ENCODE measurements around the gene PROS1. TPM values are rescaled to one million over a fixed set of nuclear protein-coding genes. Genes with fewer than 3 reads are reported as not detected.

The PROS1 gene
- 3.7 and 3.9 TPM in 2 replicates for total RNA-seq (2014; rRNA removed; shearing (Covaris generic))

GRCh38 chr3:93973131-93974126, at the start of gene PROS1:
PROS1 (minus strand) TSS chr3:93973896; CDS start chr3:93973749, 147 bp downstream.
- no peaks in the 10 kb centered on the region for H3K4me1 ChIP-seq
- H3K27ac ChIP-seq: peak within 1 kb of the TSS; percentile 31; the same call in 1 of the 2 replicates
- H3K9me3 ChIP-seq (replicated peaks): no peaks in the 10 kb centered on the region; the same call in 1 of the 2 replicates
- H3K27me3 ChIP-seq: no peaks in the 10 kb centered on the region
- peak within 1 kb of the TSS; percentile 60 for H3K4me3 ChIP-seq
- DNase-seq: peak; percentile 83 to 89
- no peaks in the 10 kb centered on the region for H3K36me3 ChIP-seq

GRCh38 chr3:94020293-94020692, 46.6 kb upstream of the PROS1 start:
- 0 out of 2 replicates have a peak, but pooled peaks cover 8% of the 10 kb centered on the region for H3K36me3 ChIP-seq
- H3K4me3 ChIP-seq: no peak overlapping the region
- H3K9me3 ChIP-seq (replicated peaks): no peaks in the 10 kb centered on the region
- H3K4me1 ChIP-seq: peaks cover 25% of the 10 kb centered on the region
- DNase-seq: no peak
- no peak overlapping the region for H3K27ac ChIP-seq
- no peaks in the 10 kb centered on the region for H3K27me3 ChIP-seq

- no peaks in the 10 kb centered on the region for H3K9me3 ChIP-seq (replicated peaks)
- H3K4me1 ChIP-seq: peaks cover 25% of the 10 kb centered on the region
- H3K4me3 ChIP-seq: no peak overlapping the region
- H3K27ac ChIP-seq: no peak overlapping the region
- H3K36me3 ChIP-seq: 0 out of 2 replicates have a peak, but pooled peaks cover 8% of the 10 kb centered on the region
- no peak for DNase-seq
- no peaks in the 10 kb centered on the region for H3K27me3 ChIP-seq
These were observed 46.0 kb upstream of the PROS1 start for GRCh38 chr3:94019659-94020058.

- Histone ChIP-seq H3K4me1 (peaks cover 25% of the 10 kb centered on the region), H3K4me3 (no peak overlapping the region), H3K9me3 (replicated peaks) (no peaks in the 10 kb centered on the region; the same call in 1 of the 2 replicates), H3K36me3 (0 out of 2 replicates have a peak, but pooled peaks cover 4% of the 10 kb centered on the region), H3K27me3 (no peaks in the 10 kb centered on the region), H3K27ac (no peak overlapping the region)
- no peak for DNase-seq
These were observed 41.3 kb upstream of the PROS1 start for GRCh38 chr3:94015025-94015424.

- Histone ChIP-seq H3K9me3 (replicated peaks) (no peaks in the 10 kb centered on the region; the same call in 1 of the 2 replicates), H3K4me3 (no peak overlapping the region), H3K27ac (no peak overlapping the region), H3K36me3 (0 out of 2 replicates have a peak, but pooled peaks cover 4% of the 10 kb centered on the region), H3K27me3 (no peaks in the 10 kb centered on the region), H3K4me1 (peaks cover 10% of the 10 kb centered on the region)
- DNase-seq: no peak
These were observed 38.5 kb upstream of the PROS1 start for GRCh38 chr3:94012185-94012584.

GRCh38 chr3:94011233-94011711, 37.6 kb upstream of the PROS1 start:
- peaks cover 4% of the 10 kb centered on the region for H3K36me3 ChIP-seq
- no peaks in the 10 kb centered on the region for H3K27me3 ChIP-seq
- no peak for DNase-seq
- no peaks in the 10 kb centered on the region; the same call in 1 of the 2 replicates for H3K9me3 ChIP-seq (replicated peaks)
- H3K27ac ChIP-seq: no peak overlapping the region
- peaks cover 4% of the 10 kb centered on the region; the same call in 1 of the 2 replicates for H3K4me1 ChIP-seq
- H3K4me3 ChIP-seq: no peak overlapping the region

GRCh38 chr3:94009608-94010007, 35.9 kb upstream of the PROS1 start:
- no peaks in the 10 kb centered on the region; the same call in 1 of the 2 replicates for H3K9me3 ChIP-seq (replicated peaks)
- H3K27me3 ChIP-seq: no peaks in the 10 kb centered on the region
- H3K36me3 ChIP-seq: no peaks in the 10 kb centered on the region; the same call in none of the 2 replicates
- H3K4me1 ChIP-seq: no peaks in the 10 kb centered on the region
- no peak overlapping the region for H3K4me3 ChIP-seq
- no peak for DNase-seq
- H3K27ac ChIP-seq: no peak overlapping the region

- H3K27ac ChIP-seq: no peak overlapping the region
- no peak for DNase-seq
- peaks cover 5% of the 10 kb centered on the region for H3K36me3 ChIP-seq
- no peaks in the 10 kb centered on the region for H3K4me1 ChIP-seq
- no peak overlapping the region for H3K4me3 ChIP-seq
- no peaks in the 10 kb centered on the region; the same call in 1 of the 2 replicates for H3K9me3 ChIP-seq (replicated peaks)
- H3K27me3 ChIP-seq: no peaks in the 10 kb centered on the region
These were observed 34.6 kb upstream of the PROS1 start for GRCh38 chr3:94008253-94008652.

- H3K27me3 ChIP-seq: no peaks in the 10 kb centered on the region
- no peaks in the 10 kb centered on the region for H3K9me3 ChIP-seq (replicated peaks)
- no peak overlapping the region for H3K27ac ChIP-seq
- H3K4me3 ChIP-seq: no peak overlapping the region
- H3K36me3 ChIP-seq: peaks cover 7% of the 10 kb centered on the region
- peak in 1 of 2 experiments; percentile 60 for DNase-seq
- no peaks in the 10 kb centered on the region for H3K4me1 ChIP-seq
These were observed 30.7 kb upstream of the PROS1 start for GRCh38 chr3:94004301-94004910.

GRCh38 chr3:94001827-94002495, 28.3 kb upstream of the PROS1 start:
- Histone ChIP-seq H3K27me3 (no peaks in the 10 kb centered on the region), H3K4me3 (no peak overlapping the region), H3K9me3 (replicated peaks) (no peaks in the 10 kb centered on the region), H3K36me3 (peaks cover 12% of the 10 kb centered on the region), H3K4me1 (no peaks in the 10 kb centered on the region), H3K27ac (no peak overlapping the region)
- DNase-seq: no peak

GRCh38 chr3:94001191-94001590, 27.5 kb upstream of the PROS1 start:
- H3K27me3 ChIP-seq: no peaks in the 10 kb centered on the region
- no peaks in the 10 kb centered on the region for H3K4me1 ChIP-seq
- peaks cover 17% of the 10 kb centered on the region; the same call in 1 of the 2 replicates for H3K36me3 ChIP-seq
- no peak overlapping the region for H3K4me3 ChIP-seq
- H3K9me3 ChIP-seq (replicated peaks): no peaks in the 10 kb centered on the region
- H3K27ac ChIP-seq: no peak overlapping the region
- DNase-seq: no peak

- no peak overlapping the region for H3K27ac ChIP-seq
- H3K9me3 ChIP-seq (replicated peaks): no peaks in the 10 kb centered on the region
- H3K4me3 ChIP-seq: no peak overlapping the region
- H3K27me3 ChIP-seq: no peaks in the 10 kb centered on the region
- H3K36me3 ChIP-seq: peaks cover 15% of the 10 kb centered on the region; the same call in 1 of the 2 replicates
- DNase-seq: no peak
- 0 out of 2 replicates have a peak, but pooled peaks cover 5% of the 10 kb centered on the region for H3K4me1 ChIP-seq
These were observed 20.4 kb upstream of the PROS1 start for GRCh38 chr3:93994056-93994455.

GRCh38 chr3:93992207-93992606, 18.5 kb upstream of the PROS1 start:
- H3K9me3 ChIP-seq (replicated peaks): no peaks in the 10 kb centered on the region
- peaks cover 12% of the 10 kb centered on the region for H3K4me1 ChIP-seq
- no peak overlapping the region for H3K4me3 ChIP-seq
- H3K27ac ChIP-seq: no peak overlapping the region
- H3K27me3 ChIP-seq: no peaks in the 10 kb centered on the region
- no peak for DNase-seq
- peaks cover 13% of the 10 kb centered on the region; the same call in 1 of the 2 replicates for H3K36me3 ChIP-seq

- no peak for DNase-seq
- H3K4me1 ChIP-seq: peaks cover 12% of the 10 kb centered on the region
- H3K4me3 ChIP-seq: no peak overlapping the region
- peaks cover 7% of the 10 kb centered on the region; the same call in 1 of the 2 replicates for H3K36me3 ChIP-seq
- H3K27me3 ChIP-seq: no peaks in the 10 kb centered on the region
- H3K9me3 ChIP-seq (replicated peaks): no peaks in the 10 kb centered on the region
- no peak overlapping the region for H3K27ac ChIP-seq
These were observed 17.9 kb upstream of the PROS1 start for GRCh38 chr3:93991631-93992030.
